CD4-positive, alpha-beta T cell treated with Interferon alpha-2 for 1 hour (primary cell): ENCODE measurements around the gene PSMG1.
A peak's percentile ranks its signal among the peaks of the same experiment; 100 is the strongest.
"Not testable (repeated sequence)": the region's sequence is repeated elsewhere in the genome, so short reads cannot be mapped to it uniquely, and the experiment has no call there.

ENCODE experiments used
- DNase-seq, 2 donors: peaks; one replicate each; pipeline ENCODE4 v3.0.0-alpha.2; 2020 to 2022

Gene PSMG1

DNA sequence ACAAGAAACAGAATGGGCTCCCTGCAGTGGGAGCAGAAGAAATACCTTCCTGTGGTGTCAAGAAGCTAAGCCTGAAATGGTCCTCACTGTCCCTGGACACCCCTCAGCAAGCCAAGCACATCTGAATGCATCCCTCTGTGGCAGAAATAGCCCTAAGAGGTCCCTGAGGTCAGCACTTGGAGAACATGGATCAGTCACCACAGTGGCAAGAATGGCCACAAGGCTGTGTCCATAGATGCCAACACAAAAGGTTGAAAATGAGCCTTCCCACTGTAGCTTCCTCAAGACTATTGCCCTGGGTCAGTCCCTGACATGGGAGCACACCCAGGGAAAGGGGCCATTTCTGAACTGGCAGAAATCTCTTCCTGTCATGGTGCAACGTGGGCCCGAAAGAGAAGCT is 27.7 kb downstream of the PSMG1 start:
- DNase-seq, result no peak

- DNase-seq, result no peak
Measured at GRCh38 chr21:39153842-39154241, 29.4 kb downstream of the PSMG1 start.

- DNase-seq, result no peak
Measured at GRCh38 chr21:39153373-39153772, 29.9 kb downstream of the PSMG1 start.

GRCh38 chr21:39152271-39152670 is 31.0 kb downstream of the PSMG1 start:
- no peak for DNase-seq

GRCh38 chr21:39150877-39151276 is 32.4 kb downstream of the PSMG1 start:
- no peak for DNase-seq

GRCh38 chr21:39150316-39150715 is 32.9 kb downstream of the PSMG1 start:
- DNase-seq, result no peak

DNA sequence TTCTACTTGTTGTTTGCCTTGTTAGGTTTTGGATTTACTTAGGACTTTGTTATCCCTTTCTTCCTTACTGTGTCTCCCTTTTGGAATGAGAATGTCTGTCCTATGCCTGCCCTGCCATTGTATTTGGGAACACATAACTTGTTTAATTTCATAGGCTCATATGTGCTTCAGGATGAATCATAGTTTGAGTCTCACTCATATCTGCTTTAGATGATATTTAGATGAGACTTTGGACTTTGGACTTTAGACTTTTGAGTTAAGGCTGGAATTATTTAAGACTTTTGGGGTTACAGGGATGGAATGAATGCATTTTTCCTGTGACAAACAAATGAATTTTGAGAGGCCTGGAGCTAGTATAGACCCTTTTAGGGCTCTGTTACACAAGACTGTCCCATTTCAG is 33.4 kb downstream of the PSMG1 start:
- no peak for DNase-seq

DNA sequence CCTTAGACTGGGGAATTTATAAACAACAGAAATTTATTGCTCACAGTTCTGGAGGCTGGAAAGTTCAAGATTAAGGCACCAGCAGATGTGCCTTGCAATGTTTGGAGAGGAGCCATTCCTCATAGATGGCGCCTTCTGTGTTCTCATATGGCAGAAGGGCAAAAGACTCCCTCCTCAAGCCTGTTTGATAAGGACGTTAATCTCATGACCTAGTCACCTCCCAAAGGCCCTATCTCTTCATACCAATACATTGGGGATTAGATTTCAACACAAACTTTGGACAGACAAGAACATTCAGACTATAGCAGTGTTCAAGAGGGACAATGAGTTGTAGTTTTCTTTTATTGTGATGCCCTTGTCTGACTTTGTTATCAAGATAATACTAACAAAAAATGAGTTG is 34.3 kb downstream of the PSMG1 start:
- DNase-seq, result no peak

- DNase-seq, result no peak
Measured at GRCh38 chr21:39144191-39144590, 39.1 kb downstream of the PSMG1 start.

DNA sequence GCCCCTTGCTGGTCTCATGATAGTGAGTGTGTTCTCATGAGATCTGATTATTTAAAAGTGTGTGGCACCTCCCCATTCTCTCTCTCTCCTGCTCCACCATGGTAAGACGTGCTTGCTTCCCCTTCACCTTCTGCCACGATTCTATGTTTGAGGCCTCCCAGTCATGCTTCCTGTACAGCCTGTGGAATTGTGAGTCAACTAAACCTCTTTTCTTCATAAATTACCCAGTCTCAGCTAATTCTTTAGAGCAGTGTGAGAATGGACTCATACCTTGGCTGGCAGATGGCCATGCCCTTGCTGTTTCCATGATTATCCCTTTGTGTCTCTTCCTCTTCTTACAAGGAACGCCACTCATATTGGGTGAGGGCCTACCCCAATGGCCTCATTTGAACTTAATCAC is 40.3 kb downstream of the PSMG1 start:
- no peak for DNase-seq

- DNase-seq, result no peak
Measured at GRCh38 chr21:39141502-39141901, 41.7 kb downstream of the PSMG1 start.

- DNase-seq, result no peak
Measured at GRCh38 chr21:39137248-39138178, 45.7 kb downstream of the PSMG1 start.

DNA sequence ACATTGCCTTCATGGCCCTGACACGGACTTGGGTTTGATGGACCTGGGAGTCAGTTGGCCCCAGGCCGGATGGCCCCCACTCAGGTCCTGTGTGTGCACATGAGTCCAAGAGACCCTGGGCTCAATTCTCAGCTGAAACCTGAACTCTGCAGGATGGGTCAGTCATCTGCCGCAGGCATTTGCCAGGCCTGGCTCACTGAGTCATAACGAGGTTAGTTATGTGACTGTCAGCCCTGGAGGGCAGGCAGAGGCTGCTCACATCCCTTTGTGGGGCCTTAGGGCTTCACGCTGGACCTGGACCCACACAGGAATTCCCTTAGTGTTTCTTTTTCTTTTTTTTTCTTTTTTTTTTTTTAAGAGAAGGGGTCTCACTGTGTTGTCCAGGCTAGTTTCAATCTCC is 46.5 kb downstream of the PSMG1 start:
- no peak for DNase-seq

DNA sequence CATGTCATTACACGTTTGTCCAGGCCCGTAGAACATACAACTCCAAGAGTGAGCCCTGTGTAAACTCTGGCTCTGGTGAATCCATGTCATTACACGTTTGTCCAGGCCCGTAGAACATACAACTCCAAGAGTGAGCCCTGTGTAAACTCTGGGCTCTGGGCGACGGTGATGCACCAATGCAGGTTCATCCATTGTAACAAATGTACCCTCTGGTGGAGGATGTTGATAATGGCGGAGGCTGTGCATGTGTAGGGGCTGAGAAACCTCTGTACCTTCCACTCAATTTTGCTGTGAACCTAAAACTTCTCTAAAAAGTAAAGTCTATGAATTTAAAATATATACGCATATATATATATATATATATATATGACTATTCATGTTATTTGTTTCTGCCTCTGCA is 47.1 kb downstream of the PSMG1 start:
- DNase-seq, result not testable (repeated sequence)

- DNase-seq, result no peak
Measured at GRCh38 chr21:39134288-39134810, 48.9 kb downstream of the PSMG1 start.

- no peak for DNase-seq
Measured at GRCh38 chr21:39132248-39132647, 51.0 kb downstream of the PSMG1 start.

- no peak for DNase-seq
Measured at GRCh38 chr21:39131791-39132190, 51.5 kb downstream of the PSMG1 start.

- no peak for DNase-seq
Measured at GRCh38 chr21:39127506-39127905, 55.7 kb downstream of the PSMG1 start.

DNA sequence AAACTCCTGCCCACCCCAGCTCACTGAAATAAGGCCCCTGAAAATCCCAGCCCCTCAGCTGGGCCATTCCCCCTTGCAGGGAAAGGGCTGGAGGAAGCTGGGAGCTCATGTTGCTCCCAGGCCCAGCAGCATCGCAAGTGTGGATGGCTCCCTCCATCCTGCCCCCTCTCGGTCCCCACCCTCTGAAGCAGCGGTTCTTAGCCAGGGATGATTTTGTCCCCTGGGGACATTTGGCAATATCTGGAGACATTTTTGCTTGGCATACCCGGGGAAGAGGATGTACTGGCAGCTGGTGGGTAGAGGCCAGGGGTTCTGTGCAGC is 56.8 kb downstream of the PSMG1 start:
- no peak for DNase-seq

DNA sequence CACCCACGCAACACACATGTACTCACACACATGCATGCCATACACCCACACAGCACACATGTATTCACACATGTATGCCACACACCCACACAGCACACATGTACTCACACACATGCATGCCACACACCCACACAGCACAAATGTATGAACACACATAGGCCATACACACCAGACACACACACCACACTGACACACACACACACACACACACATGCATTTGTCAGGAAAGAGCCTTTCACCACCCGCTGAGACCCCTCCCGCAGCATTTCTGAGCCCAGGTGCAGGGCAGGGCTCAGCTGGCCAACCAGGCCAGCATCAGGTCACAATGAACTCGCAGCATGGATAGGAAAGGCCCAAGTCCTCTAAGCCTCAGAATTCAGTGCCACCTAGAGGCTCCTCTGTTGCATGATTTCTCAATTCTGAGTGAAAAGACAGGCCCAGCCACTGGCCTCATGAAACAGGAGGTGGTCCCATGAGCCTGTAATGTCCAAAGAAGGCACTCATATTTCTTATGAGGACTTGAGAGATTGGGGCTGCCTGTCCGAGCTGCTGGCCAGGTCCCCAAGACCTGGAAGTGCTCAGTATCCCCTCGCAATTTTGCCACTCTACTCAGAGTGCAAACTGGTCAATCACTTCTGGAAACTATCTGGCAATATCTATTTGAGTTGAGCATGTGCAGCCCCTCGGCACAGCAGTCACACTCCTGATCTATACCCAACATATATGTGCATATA is 57.3 kb downstream of the PSMG1 start:
- peak; percentile 15 to 25 for DNase-seq
